Stimulated activated CD4-positive, alpha-beta T cell treated with anti-CD3 and anti-CD28 coated beads, Interleukin-4, amount 100 ng/mL, for 48 hours (primary cell): ENCODE results near the gene FOXN3.
"Not testable (repeated sequence)": the region's sequence is repeated elsewhere in the genome, so short reads cannot be mapped to it uniquely, and the experiment has no call there.

Experiments used
- DNase-seq, 2 donors: peaks; one replicate each; pipeline ENCODE4 v3.0.0-alpha.2; 2020; ENCODE audit warnings: low read depth in 2 of 2

Gene FOXN3

DNA sequence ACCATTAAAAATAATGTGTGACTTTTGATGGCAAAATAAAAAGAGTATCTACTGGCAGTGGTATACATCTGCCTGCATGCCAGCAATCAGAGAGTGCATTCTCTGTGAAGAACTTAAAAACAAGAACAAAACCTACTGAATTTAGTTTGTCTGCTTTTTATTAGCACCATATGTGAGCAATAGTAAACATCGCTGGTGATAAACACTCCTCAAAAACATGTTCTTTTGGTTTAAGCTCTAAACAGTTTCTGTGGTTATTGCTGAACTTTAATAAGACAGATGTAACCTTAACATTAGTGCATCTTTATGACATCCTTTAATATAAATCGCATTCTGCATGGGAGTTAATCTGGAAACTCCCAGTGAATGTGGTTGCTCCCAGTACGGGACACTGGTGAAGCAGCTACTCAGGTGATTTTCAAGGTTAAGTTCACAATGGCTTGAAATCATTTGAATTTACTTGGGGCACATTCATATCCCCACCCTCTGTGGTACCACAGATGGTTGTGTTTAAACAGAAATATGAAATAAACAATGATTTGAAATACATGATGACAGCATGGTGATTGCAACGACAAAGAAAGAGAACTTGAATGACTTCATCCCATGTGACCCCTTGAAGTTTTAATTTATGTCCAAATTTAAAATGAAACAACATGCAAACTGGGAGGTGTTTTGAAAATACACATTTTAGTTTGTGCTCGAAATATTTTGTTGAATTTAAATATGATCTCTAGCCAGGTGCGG, 285.9 kb downstream of the FOXN3 start:
- DNase-seq, result no peak

DNA sequence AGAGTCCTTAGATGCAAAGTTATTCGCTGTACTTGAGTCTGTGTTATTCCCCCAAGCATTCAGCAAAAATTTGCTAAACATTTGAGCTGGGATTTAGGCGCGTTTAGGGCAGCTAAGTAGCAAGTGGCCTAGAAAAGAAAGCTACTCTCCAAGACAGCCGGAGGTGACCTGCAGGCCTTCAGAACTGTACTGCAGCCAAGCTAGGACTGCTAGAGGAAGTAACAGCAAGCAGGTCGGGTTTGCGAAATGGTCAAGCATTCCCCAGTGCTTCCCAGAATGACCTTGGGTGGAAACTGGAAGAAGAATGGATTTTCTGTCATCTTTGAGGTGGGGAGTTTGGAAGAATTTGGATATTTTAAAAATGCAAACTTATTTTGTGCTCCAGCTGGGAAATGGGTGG, 287.5 kb downstream of the FOXN3 start:
- DNase-seq, result no peak

DNA sequence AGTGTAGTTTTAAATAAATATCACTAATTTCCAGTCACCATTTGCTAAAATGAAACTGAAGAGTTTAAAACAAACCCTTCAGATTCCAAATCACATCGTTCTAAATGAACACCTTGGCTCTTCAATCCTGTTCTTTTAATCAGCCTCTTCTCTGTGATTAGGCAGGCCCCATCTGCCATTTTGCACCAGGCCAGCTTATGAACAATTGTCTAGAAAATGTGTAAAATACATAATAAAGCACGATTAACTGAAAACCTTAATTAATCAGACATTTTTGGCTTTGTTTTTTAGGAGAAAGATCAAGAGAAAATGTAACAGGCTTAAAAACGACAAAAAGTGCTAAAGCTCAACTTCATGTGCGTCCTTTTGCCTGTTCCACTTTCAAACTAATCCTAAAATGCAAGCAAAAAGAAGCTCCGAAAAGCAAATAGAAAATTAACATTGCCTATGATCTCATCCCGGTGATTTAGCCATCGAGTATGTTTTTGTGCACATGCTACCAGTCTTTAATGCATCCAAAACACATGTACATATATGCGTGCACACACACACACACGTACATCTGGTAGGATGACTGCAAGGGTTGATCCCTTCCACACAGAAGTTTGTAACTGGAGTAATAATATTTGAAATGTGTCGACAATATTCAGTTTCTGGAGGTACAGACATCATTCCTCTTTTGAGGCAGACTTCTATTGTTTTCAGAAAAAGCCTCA, 288.6 kb downstream of the FOXN3 start:
- no peak for DNase-seq

DNA sequence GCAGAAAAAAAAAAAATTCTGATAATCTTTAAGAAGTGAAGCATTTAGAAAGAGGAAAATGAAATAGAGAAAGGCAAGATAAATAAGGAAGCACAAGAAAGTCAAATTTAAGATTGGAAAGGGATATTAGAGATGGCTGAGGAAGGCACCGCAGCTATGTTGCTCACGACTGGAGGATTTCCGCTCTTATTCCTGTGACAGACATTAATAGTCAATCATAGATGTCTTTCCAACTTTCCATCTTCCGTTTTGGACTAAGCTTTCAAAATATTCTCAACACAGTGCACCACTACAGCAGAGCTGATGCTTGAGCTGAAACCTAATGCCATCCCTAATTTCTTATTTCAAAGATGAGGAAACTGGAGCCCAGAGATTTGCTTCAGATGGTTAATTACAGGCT, 290.6 kb downstream of the FOXN3 start:
- DNase-seq, result no peak

DNA sequence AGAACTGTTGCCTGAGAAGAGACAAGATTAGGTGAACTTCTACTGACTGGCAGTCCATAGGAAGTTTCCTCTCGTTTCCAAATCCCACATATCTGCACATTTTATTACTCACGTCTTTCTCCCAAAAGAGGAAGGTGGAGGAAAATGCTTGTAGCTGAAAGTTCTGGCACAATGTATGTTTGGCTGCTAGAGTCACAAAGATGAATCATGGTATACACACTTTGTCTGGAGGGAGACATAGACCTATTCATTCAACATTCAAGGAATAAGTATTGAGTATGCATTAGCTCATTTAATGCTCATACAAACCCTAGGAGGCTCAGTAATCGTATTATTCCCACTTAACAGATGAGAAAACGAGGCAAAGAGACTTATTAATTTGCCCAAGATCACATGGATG, 291.8 kb downstream of the FOXN3 start:
- DNase-seq, result no peak

DNA sequence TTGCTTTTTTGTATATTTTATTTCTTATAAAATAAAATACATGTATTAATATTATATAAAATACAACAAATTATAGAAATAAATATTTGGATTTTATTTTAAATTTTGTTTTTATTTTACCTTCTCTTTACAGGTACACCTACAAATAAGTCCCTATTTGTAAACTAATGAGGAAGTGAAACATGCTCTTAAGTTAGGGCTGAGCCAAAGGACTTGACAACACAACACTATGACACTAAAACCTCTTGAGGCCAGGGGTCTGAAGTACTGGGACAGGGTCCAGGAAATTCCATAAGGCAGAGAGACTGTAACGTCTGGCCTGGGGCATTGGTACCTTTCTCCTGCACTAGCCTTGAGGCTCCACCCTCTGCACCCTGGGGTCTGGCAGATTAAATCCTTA, 293.2 kb downstream of the FOXN3 start:
- no peak for DNase-seq

DNA sequence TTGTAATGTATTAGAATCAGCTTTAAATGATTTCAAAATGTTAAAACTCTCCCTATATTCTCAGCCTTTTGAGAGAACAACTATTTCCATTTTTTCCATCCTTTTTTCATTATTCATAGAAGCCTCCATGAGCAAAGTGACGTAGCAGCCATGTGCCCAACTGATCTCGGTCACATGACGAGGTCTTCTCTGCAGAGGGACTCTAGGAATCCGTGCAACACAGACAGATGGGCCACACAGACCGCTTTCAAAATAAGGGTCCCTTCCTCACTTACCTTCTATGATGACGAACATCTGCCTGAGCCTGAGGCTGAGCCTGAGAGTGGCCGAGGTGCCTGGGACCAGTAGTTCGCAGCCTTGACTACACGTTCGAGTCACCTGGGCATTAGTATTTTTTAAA, 293.8 kb downstream of the FOXN3 start:
- DNase-seq, result no peak

DNA sequence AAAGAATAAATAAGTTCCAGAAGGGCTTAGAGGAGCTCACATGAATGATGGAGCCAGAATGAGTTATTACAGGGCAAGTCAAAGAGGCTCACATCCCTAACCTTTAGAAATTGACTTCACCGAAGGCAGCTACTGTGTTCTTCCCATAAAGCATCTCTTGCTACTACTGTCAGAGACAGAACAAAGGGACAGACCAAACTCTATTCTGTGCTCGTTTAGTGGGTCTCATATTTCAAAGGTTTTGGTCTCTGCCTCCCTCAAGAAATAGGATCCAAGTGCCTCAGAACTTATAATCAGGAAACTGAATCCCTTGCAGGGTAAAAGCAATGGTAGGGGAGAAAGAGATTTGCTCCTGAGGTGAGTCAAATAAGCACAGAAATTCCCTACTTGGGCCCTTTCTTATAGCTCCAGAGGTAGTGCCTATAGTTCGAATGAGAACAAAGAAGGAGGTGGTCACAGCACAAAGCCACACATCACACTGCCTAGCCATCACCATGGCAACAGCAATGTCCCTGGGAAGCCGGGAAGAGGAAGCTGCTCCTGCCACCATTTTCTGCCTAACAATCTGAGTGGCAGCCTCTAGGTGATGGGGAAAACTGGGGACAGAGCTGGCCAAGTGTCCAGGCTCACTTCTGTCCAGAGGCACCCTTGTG, 294.9 kb downstream of the FOXN3 start:
- DNase-seq, result no peak

DNA sequence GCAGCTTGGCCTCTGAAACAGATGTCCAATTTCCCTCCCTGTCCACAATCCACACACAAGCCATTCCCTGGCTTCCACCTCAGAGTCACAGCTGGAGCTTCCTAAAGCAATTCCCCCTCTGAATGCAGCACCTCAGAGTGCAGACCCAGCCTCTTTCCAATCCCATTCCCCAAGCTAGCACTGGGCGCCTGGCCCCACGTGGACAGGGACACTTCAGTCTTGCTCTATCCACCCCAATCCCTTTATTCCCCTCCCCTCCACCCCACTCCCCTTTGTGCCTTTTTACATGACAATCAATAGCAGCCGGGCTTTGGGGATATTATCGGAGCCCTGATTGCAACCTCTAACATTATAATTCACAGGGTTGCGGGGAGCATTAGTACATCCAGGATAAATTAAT, 300.0 kb downstream of the FOXN3 start:
- no peak for DNase-seq

DNA sequence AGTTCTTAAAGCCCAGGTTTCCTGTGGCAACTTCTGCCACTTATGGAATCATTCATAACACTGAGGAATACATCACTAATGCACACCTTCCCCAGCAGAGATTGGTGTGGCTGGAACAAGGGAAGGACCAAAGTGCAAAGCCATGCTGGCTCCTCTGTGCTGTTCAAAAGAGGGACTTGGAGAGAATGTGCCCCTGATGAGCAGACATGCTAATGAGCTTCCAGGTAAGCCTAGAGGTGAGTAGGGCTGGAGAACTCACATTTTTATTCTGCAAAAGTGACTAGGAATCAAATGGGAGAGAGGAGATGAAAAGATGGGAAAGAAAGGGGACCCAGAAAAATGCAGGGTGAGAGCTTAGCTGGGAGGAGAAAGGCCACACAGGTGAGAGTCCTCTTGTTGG, 302.9 kb downstream of the FOXN3 start:
- DNase-seq, result no peak

DNA sequence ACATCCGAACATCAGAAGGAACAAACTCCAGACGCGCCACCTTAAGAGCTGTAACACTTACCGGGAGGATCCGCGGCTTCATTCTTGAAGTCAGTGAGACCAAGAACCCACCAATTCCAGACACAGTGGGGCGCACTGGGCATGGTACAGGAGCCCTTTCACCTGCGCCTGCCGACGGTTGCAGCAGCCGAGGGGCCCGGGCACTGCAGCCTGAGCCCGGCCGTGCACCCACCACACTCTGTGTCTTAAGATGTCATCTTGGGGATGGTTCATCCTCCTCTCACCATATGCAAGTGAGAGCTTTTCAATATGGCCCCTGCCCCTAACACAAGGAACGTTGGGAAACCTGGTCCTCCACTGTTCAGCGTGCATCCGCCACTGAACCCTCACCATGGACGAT, 304.3 kb downstream of the FOXN3 start:
- no peak for DNase-seq

DNA sequence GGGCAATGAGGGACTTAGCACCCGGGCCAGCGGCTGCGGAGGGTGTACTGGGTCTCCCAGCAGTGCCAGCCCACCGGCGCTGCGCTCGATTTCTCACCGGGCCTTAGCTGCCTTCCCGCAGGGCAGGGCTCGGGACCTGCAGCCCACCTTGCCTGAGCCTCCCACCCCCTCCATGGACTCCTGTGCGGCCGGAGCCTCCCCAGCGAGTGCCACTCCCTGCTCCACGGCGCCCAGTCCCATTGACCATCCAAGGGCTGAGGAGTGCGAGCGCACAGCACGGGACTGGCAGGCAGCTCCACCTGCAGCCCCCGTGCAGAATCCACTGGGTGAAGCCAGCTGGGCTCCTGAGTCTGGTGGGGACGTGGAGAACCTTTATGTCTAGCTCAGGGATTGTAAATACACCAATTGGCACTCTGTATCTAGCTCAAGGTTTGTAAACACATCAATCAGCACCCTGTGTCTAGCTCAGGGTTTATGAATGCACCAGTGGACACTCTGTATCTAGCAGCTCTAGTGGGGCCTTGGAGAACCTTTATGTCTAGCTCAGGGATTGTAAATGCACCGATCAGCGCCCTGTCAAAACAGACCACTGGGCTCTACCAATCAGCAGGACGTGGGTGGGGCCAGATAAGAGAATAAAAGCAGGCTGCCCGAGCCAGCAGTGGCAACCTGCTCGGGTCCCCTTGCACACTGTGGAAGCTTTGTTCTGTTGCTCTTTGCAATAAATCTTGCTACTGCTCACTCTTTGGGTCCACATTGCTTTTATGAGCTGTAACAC, 305.1 kb downstream of the FOXN3 start:
- DNase-seq, result not testable (repeated sequence)

DNA sequence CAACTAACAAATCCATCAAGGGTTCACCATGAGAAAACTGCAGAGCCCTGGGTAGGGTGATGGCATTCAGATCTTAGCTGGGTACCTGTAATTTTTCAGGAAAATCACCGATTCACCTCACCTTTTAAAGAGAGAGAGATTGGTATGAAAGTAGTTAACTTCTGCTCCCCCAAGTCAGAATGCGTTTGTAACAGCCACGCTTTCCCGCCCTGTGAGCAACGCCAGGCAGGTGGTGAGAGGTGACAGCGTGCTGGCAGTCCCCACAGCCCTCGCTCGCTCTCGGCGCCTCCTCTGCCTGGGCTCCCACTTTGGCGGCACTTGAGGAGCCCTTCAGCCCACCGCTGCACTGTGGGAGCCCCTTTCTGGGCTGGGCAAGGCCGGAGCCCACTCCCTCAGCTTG, 305.8 kb downstream of the FOXN3 start:
- not testable (repeated sequence) for DNase-seq

DNA sequence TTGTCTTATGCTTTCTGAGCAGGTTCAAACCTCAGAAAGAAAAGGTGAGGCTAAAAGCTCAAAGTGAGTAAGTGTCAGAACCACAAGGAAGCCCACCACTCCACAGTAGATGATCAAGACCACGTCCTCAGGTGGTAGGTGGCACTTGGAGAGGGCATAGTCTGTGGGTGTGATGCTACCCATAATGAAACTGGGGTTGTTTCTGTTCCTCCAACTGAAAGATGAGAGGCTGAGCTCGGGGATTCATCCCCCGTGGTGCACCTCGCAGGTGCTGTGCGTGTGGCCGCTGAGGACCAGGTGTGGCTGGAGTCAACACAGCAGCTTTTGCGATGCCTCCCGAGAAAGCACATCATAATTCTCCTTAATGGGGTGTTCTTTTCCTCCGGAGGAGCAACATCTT, 306.9 kb downstream of the FOXN3 start:
- no peak for DNase-seq

DNA sequence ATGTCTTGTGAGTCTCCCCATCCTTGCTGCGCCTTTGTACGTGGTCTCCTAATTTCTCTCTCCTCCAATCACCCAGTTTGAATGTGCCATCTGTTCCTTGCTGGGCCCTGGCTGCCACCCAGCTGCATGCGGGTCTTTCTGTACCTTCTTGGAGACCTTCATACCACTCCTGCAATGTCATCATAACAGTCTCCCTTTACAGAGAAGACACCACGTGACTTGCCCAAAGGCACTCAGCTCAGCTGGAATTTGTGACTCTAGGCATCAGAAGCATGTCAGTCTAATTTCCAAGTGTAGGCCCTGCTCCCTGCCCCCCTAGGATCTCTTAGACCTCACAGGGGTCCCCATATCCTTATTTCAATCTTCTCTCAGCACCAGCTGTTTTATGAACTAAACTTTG, 308.4 kb downstream of the FOXN3 start:
- DNase-seq, result no peak

DNA sequence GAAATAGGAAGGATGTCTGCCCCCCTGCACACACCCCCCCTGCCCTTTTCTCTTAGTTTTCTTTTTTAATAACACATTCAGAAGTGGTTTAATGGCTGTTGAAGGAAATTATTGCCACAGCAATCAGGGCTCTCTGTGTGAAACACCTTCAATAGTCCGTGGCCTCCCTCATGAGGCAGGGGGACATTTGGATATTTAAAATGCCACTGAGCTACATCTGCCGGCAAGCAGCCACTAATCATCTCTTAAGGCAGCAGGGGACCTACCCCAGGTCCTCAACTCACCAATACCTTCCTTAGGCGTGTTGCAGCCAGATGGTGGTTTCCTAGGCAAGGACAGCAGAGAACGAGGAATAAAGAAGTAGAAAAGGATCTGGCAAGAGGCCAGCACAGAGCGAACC, 309.4 kb downstream of the FOXN3 start:
- no peak for DNase-seq
